Measurements from ENCODE around the gene DDAH1.

DDAH1 gene

GRCh38 chr1:85344256-85344694, 120.7 kb downstream of the DDAH1 start:
- H4K91ac ChIP-seq (ENCODE audit: low read depth, low read length): no peak overlapping the region
- H3K4me1 ChIP-seq (ENCODE audit: control insufficient read depth in 1 of 2, insufficient read depth in 2 of 2, low read length in 2 of 2): no peaks in the 10 kb centered on the region
- H2BK12ac ChIP-seq (ENCODE audit: low read length): no peak overlapping the region
- H3K36me3 ChIP-seq (ENCODE audit: control insufficient read depth in 1 of 2, insufficient read depth in 2 of 2, low read length in 2 of 2): peaks cover 0 to under 1% of the 10 kb centered on the region in 2 experiments
- no peak overlapping the region for H2BK120ac ChIP-seq (ENCODE audit: insufficient read depth, low read length, poor library complexity)
- H3K23ac ChIP-seq (ENCODE audit: low read length): no peak overlapping the region
- H3K79me2 ChIP-seq (ENCODE audit: control insufficient read depth, insufficient read depth, low read length, poor library complexity): no peaks in the 10 kb centered on the region
- H3K4me3 ChIP-seq (ENCODE audit: low read depth, low read length): no peak overlapping the region
- H4K12ac ChIP-seq (ENCODE audit: low read depth, low read length): no peak overlapping the region
- H2BK5ac ChIP-seq (ENCODE audit: low read depth, low read length, poor library complexity): no peak overlapping the region
- no peak overlapping the region for H3K4me2 ChIP-seq (ENCODE audit: low read length)
- H2AFZ ChIP-seq (ENCODE audit: insufficient read depth, low read length, poor library complexity): no peak overlapping the region
- H3K9me3 ChIP-seq (ENCODE audit: insufficient read depth, low read depth, low read length): no peaks in the 10 kb centered on the region
- no peak overlapping the region for H3K4ac ChIP-seq (ENCODE audit: low read depth, low read length)
- no peak overlapping the region for H3K27ac ChIP-seq (ENCODE audit: low read depth, low read length)
- H3K27me3 ChIP-seq (ENCODE audit: insufficient read depth, low read length): no peaks in the 10 kb centered on the region
- peak; percentile 28 to 35 for DNase-seq
- WGBS (ENCODE audit: extremely low coverage, insufficient coverage, insufficient read length): no CpG with 5 or more reads among the region's 3 CpGs
- H3K18ac ChIP-seq (ENCODE audit: low read length): no peak overlapping the region
- H4K8ac ChIP-seq (ENCODE audit: low read depth, low read length): no peak overlapping the region
- no peak overlapping the region for H2AK5ac ChIP-seq (ENCODE audit: low read length)
- no peaks in the 10 kb centered on the region for H3K79me1 ChIP-seq (ENCODE audit: low read length)
- no peak overlapping the region for H3K14ac ChIP-seq (ENCODE audit: low read length)
- H3K9ac ChIP-seq (ENCODE audit: low read length): no peak overlapping the region

- H2BK120ac ChIP-seq (ENCODE audit: insufficient read depth, low read length, poor library complexity): no peak overlapping the region
- H3K4me2 ChIP-seq (ENCODE audit: low read length): no peak overlapping the region
- no peak overlapping the region for H3K23ac ChIP-seq (ENCODE audit: low read length)
- H3K27ac ChIP-seq (ENCODE audit: low read depth, low read length): no peak overlapping the region
- H3K18ac ChIP-seq (ENCODE audit: low read length): no peak overlapping the region
- no peak overlapping the region for H3K4me3 ChIP-seq (ENCODE audit: low read depth, low read length)
- H2AFZ ChIP-seq (ENCODE audit: insufficient read depth, low read length, poor library complexity): no peak overlapping the region
- H3K4ac ChIP-seq (ENCODE audit: low read depth, low read length): no peak overlapping the region
- H4K8ac ChIP-seq (ENCODE audit: low read depth, low read length): no peak overlapping the region
- H3K79me1 ChIP-seq (ENCODE audit: low read length): no peaks in the 10 kb centered on the region
- H4K91ac ChIP-seq (ENCODE audit: low read depth, low read length): no peak overlapping the region
- no peaks in the 10 kb centered on the region for H3K27me3 ChIP-seq (ENCODE audit: insufficient read depth, low read length)
- H3K9ac ChIP-seq (ENCODE audit: low read length): no peak overlapping the region
- no peak overlapping the region for H2AK5ac ChIP-seq (ENCODE audit: low read length)
- no CpG with 5 or more reads among the region's 1 CpG for WGBS (ENCODE audit: extremely low coverage, insufficient coverage, insufficient read length)
- H2BK5ac ChIP-seq (ENCODE audit: low read depth, low read length, poor library complexity): no peak overlapping the region
- no peaks in the 10 kb centered on the region for H3K36me3 ChIP-seq (ENCODE audit: control insufficient read depth in 1 of 2, insufficient read depth in 2 of 2, low read length in 2 of 2)
- no peak overlapping the region for H2BK12ac ChIP-seq (ENCODE audit: low read length)
- no peaks in the 10 kb centered on the region for H3K9me3 ChIP-seq (ENCODE audit: insufficient read depth, low read depth, low read length)
- no peaks in the 10 kb centered on the region for H3K79me2 ChIP-seq (ENCODE audit: control insufficient read depth, insufficient read depth, low read length, poor library complexity)
- peak in 1 of 2 donors; percentile 58 for DNase-seq
- H4K12ac ChIP-seq (ENCODE audit: low read depth, low read length): no peak overlapping the region
- H3K4me1 ChIP-seq (ENCODE audit: control insufficient read depth in 1 of 2, insufficient read depth in 2 of 2, low read length in 2 of 2): no peaks in the 10 kb centered on the region
- no peak overlapping the region for H3K14ac ChIP-seq (ENCODE audit: low read length)
These were observed 121.2 kb downstream of the DDAH1 start for GRCh38 chr1:85343612-85344255.

DNA sequence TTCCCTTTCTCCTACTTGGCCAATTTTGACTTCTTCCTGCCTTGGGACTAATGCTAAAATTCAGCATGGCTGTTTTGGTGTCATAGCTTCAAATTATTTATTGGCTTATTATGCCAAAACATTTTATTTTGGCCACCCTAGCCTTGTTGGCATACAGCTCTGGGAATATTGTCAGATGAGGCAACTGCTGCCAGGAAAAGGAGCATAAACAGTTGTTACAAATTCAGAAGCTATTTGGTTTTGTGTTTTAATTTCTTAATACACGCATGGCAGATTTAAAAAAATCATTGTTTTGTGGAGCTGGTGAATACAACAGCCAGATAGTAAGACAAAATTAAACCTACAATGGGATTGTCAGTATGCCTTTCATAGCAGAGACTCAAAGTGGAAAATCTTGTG, 121.7 kb downstream of the DDAH1 start:
- Histone ChIP-seq H2BK5ac (ENCODE audit: low read depth, low read length, poor library complexity) (no peak overlapping the region), H2AFZ (ENCODE audit: insufficient read depth, low read length, poor library complexity) (no peak overlapping the region), H3K79me1 (ENCODE audit: low read length) (no peaks in the 10 kb centered on the region), H4K12ac (ENCODE audit: low read depth, low read length) (no peak overlapping the region), H3K14ac (ENCODE audit: low read length) (no peak overlapping the region), H3K27ac (ENCODE audit: low read depth, low read length) (no peak overlapping the region), H2BK120ac (ENCODE audit: insufficient read depth, low read length, poor library complexity) (no peak overlapping the region), H3K79me2 (ENCODE audit: control insufficient read depth, insufficient read depth, low read length, poor library complexity) (no peaks in the 10 kb centered on the region), H2AK5ac (ENCODE audit: low read length) (no peak overlapping the region), H3K9me3 (ENCODE audit: insufficient read depth, low read depth, low read length) (no peaks in the 10 kb centered on the region), H3K27me3 (ENCODE audit: insufficient read depth, low read length) (no peaks in the 10 kb centered on the region), H4K8ac (ENCODE audit: low read depth, low read length) (no peak overlapping the region), H4K91ac (ENCODE audit: low read depth, low read length) (no peak overlapping the region), H3K4ac (ENCODE audit: low read depth, low read length) (no peak overlapping the region), H3K18ac (ENCODE audit: low read length) (no peak overlapping the region), H3K4me3 (ENCODE audit: low read depth, low read length) (no peak overlapping the region), H3K4me1 (ENCODE audit: control insufficient read depth in 1 of 2, insufficient read depth in 2 of 2, low read length in 2 of 2) (no peaks in the 10 kb centered on the region), H3K9ac (ENCODE audit: low read length) (no peak overlapping the region), H3K36me3 (ENCODE audit: control insufficient read depth in 1 of 2, insufficient read depth in 2 of 2, low read length in 2 of 2) (no peaks in the 10 kb centered on the region), H2BK12ac (ENCODE audit: low read length) (no peak overlapping the region), H3K23ac (ENCODE audit: low read length) (no peak overlapping the region), H3K4me2 (ENCODE audit: low read length) (no peak overlapping the region)
- WGBS (ENCODE audit: extremely low coverage, insufficient coverage, insufficient read length): no CpG with 5 or more reads among the region's 1 CpG
- no peak for DNase-seq

- Histone ChIP-seq H2BK120ac (ENCODE audit: insufficient read depth, low read length, poor library complexity) (no peak overlapping the region), H3K14ac (ENCODE audit: low read length) (no peak overlapping the region), H3K9me3 (ENCODE audit: insufficient read depth, low read depth, low read length) (no peaks in the 10 kb centered on the region), H3K79me2 (ENCODE audit: control insufficient read depth, insufficient read depth, low read length, poor library complexity) (no peaks in the 10 kb centered on the region), H3K4me1 (ENCODE audit: control insufficient read depth in 1 of 2, insufficient read depth in 2 of 2, low read length in 2 of 2) (no peaks in the 10 kb centered on the region), H3K18ac (ENCODE audit: low read length) (no peak overlapping the region), H2AK5ac (ENCODE audit: low read length) (no peak overlapping the region), H4K8ac (ENCODE audit: low read depth, low read length) (no peak overlapping the region), H3K9ac (ENCODE audit: low read length) (no peak overlapping the region), H3K4me3 (ENCODE audit: low read depth, low read length) (no peak overlapping the region), H3K27me3 (ENCODE audit: insufficient read depth, low read length) (no peaks in the 10 kb centered on the region), H4K91ac (ENCODE audit: low read depth, low read length) (no peak overlapping the region), H3K4me2 (ENCODE audit: low read length) (no peak overlapping the region), H4K12ac (ENCODE audit: low read depth, low read length) (no peak overlapping the region), H3K4ac (ENCODE audit: low read depth, low read length) (no peak overlapping the region), H2BK5ac (ENCODE audit: low read depth, low read length, poor library complexity) (no peak overlapping the region), H3K27ac (ENCODE audit: low read depth, low read length) (no peak overlapping the region), H3K36me3 (ENCODE audit: control insufficient read depth in 1 of 2, insufficient read depth in 2 of 2, low read length in 2 of 2) (no peaks in the 10 kb centered on the region), H3K23ac (ENCODE audit: low read length) (no peak overlapping the region), H2BK12ac (ENCODE audit: low read length) (no peak overlapping the region), H2AFZ (ENCODE audit: insufficient read depth, low read length, poor library complexity) (no peak overlapping the region), H3K79me1 (ENCODE audit: low read length) (no peaks in the 10 kb centered on the region)
- no peak for DNase-seq
These were observed 122.8 kb downstream of the DDAH1 start for GRCh38 chr1:85342207-85342606.

All from trophoblast cell (in vitro differentiated cells and primary cell).